OCI-LY7 (cell line): Measurements from ENCODE around the gene WDR36. TPM values are rescaled to one million over a fixed set of nuclear protein-coding genes. Genes with fewer than 3 reads are reported as not detected.

Experiments
- BruUV-seq: library from RNA; stranded (reverse); fragments of 400-500 nt; replicated peaks from 2 replicates; lab custom pipeline; 2021; lab: Mats Ljungman, UMichigan
- CTCF ChIA-PET: fragments of 300-600 bp; sonication (Branson Sonifier 250); formaldehyde crosslinking; loops from one replicate; lab custom pipeline; 2022; ENCODE audit warnings: antibody characterized with exemption; ENCODE audit not compliant: unreplicated experiment; lab: Charles Lee
- POLR2A ChIA-PET: fragments of 300-600 bp; sonication (Branson Sonifier 250); formaldehyde crosslinking; loops from one replicate; lab custom pipeline; 2022; ENCODE audit warnings: antibody characterized with exemption; lab: Charles Lee
- DNase-seq: peaks from one replicate; pipeline ENCODE4 v3.0.0-alpha.2; 2015; ENCODE audit warnings: low spot score
- H2AFZ ChIP-seq: fragments of 200-600 bp; sonication (generic), shearing (Covaris generic); 2 replicates; pipeline ENCODE4 v1.6.1; 2014; ENCODE audit warnings: mild to moderate bottlenecking, antibody characterized with exemption, low read length, moderate library complexity
- H3K27ac ChIP-seq: fragments of 200-600 bp; sonication (generic); 2 replicates; pipeline ENCODE4 v1.5.1; 2014; ENCODE audit warnings: mixed run types, low read depth, mild to moderate bottlenecking, moderate library complexity, low read length, inconsistent platforms; ENCODE audit not compliant: poor library complexity, severe bottlenecking
- H3K36me3 ChIP-seq: fragments of 200-600 bp; sonication (generic); 2 replicates; pipeline ENCODE4 v1.6.1; 2014; ENCODE audit warnings: mild to moderate bottlenecking, antibody characterized with exemption, low read length, moderate library complexity, mixed read lengths; ENCODE audit not compliant: insufficient read depth
- H3K4me1 ChIP-seq: fragments of 200-600 bp; sonication (generic); 2 replicates; pipeline ENCODE4 v1.5.1; 2014; ENCODE audit warnings: mild to moderate bottlenecking, low read length; ENCODE audit not compliant: insufficient read depth, poor library complexity, severe bottlenecking
- H3K4me2 ChIP-seq: fragments of 200-600 bp; sonication (generic); 2 replicates; pipeline ENCODE4 v1.6.1; 2014; ENCODE audit warnings: mild to moderate bottlenecking, low read length
- H3K4me3 ChIP-seq: fragments of 200-600 bp; sonication (generic); 2 replicates; pipeline ENCODE4 v1.5.1; 2014; ENCODE audit warnings: mild to moderate bottlenecking, low read depth, low read length; ENCODE audit not compliant: poor library complexity, severe bottlenecking
- H3K79me2 ChIP-seq: fragments of 200-600 bp; sonication (generic); 2 replicates; pipeline ENCODE4 v1.6.1; 2016; ENCODE audit warnings: low read depth, mild to moderate bottlenecking, low read length, moderate library complexity, mixed read lengths; ENCODE audit not compliant: insufficient read depth
- H3K9me2 ChIP-seq: fragments of 200-600 bp; sonication (generic); 2 replicates; pipeline ENCODE4 v1.6.1; 2016; ENCODE audit warnings: mild to moderate bottlenecking, low read length, mixed read lengths; ENCODE audit not compliant: insufficient read depth
- H3K9me3 ChIP-seq: fragments of 200-600 bp; sonication (generic); 2 replicates; pipeline ENCODE4 v1.6.1; 2014; ENCODE audit warnings: mild to moderate bottlenecking, mixed run types, low read length, mixed read lengths
- H4K20me1 ChIP-seq: fragments of 200-600 bp; sonication (generic); 2 replicates; pipeline ENCODE4 v1.6.1; 2014; ENCODE audit warnings: mild to moderate bottlenecking, antibody characterized with exemption, low read length, moderate library complexity, mixed read lengths; ENCODE audit not compliant: insufficient read depth
- CTCF ChIP-seq: fragments of 200-600 bp; sonication (generic); conservative IDR thresholded peaks from 2 replicates; pipeline ENCODE4 v1.5.1; 2014; ENCODE audit warnings: mild to moderate bottlenecking, antibody characterized with exemption, low read length, moderate library complexity, mixed read lengths
- EZH2phosphoT487 ChIP-seq: fragments of 200-600 bp; sonication (generic); IDR thresholded peaks from 2 replicates; pipeline ENCODE4 v1.6.1; 2018; ENCODE audit warnings: low read depth, borderline replicate concordance, mild to moderate bottlenecking, mixed run types, antibody characterized with exemption, low read length, moderate library complexity, mixed read lengths
- intact Hi-C: fragments of 100-400 bp; cut with micrococcal nuclease; formaldehyde crosslinking; loops from one replicate; pipeline ENCODE4 v1.10.0; 2022; ENCODE audit not compliant: unreplicated experiment
- total RNA-seq, 2 experiments: library from RNA; depleted of rRNA in 1 of 2; stranded (reverse); fragments of >200 nt in 1 of 2; shearing (Covaris generic) in 1 of 2; gene quantifications; 2 replicates each; pipeline ENCODE4 v1.2.3, GENCODE V29; 2014 to 2022

Gene WDR36
- total RNA-seq, 2 experiments from 2014 or later = 46.5 to 49.4 TPM

DNA sequence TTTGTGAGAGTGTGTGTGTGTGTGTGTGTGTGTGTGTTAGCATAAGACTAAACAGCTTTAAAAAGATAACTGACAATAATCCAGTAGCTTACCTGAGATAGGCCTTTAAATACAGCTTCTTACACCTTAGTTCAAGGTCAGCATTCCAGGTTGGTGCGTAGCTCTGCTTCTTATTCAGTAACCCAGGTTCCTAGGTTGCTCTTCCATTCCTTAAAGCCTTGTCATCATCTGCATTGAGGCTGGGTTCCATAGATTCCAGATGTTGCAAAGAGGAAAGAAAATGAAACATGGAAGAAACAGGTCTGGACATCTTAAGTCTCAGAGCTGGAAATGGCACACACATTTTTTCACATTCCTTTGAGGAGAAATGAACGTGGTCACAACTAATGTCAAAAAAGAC is 78.1 kb downstream of the WDR36 start:
- Histone ChIP-seq H3K27ac (no peak overlapping the region), H3K4me3 (no peak overlapping the region), H4K20me1 (no peaks in the 10 kb centered on the region), H3K4me1 (no peaks in the 10 kb centered on the region), H3K36me3 (no peaks in the 10 kb centered on the region), H3K9me3 (no peaks in the 10 kb centered on the region), H3K4me2 (no peak overlapping the region), H2AFZ (no peak overlapping the region), H3K79me2 (no peaks in the 10 kb centered on the region), H3K9me2 (no peaks in the 10 kb centered on the region)
- DNase-seq = no peak
- CTCF ChIA-PET = interaction anchor here (0.9 kb wide), 1 partner anchor 11 kb away, joined by 3 read pairs; no protein-coding TSS in a partner anchor
- BruUV-seq = no TSS peak
- intact Hi-C loops = no loop called here
- no peak for TF ChIP-seq EZH2phosphoT487
- no peak for TF ChIP-seq CTCF
- POLR2A ChIA-PET = no interaction called here

- H3K4me1 ChIP-seq = no peaks in the 10 kb centered on the region
- H3K9me3 ChIP-seq = no peaks in the 10 kb centered on the region
- H3K4me3 ChIP-seq = no peak overlapping the region
- POLR2A ChIA-PET = interaction anchor here (0.8 kb wide), 1 partner anchor 100 kb away, joined by 3 read pairs; no protein-coding TSS in a partner anchor
- no peak for DNase-seq
- no peaks in the 10 kb centered on the region for H3K79me2 ChIP-seq
- no peak overlapping the region for H3K27ac ChIP-seq
- no TSS peak for BruUV-seq
- H4K20me1 ChIP-seq = no peaks in the 10 kb centered on the region
- CTCF ChIA-PET = no interaction called here
- no peak overlapping the region for H3K4me2 ChIP-seq
- intact Hi-C loops = no loop called here
- no peaks in the 10 kb centered on the region for H3K9me2 ChIP-seq
- H3K36me3 ChIP-seq = no peaks in the 10 kb centered on the region
- no peak overlapping the region for H2AFZ ChIP-seq
- TF ChIP-seq CTCF (no peak), EZH2phosphoT487 (no peak)
Measured at GRCh38 chr5:111172504-111172903, 80.4 kb downstream of the WDR36 start.

DNA sequence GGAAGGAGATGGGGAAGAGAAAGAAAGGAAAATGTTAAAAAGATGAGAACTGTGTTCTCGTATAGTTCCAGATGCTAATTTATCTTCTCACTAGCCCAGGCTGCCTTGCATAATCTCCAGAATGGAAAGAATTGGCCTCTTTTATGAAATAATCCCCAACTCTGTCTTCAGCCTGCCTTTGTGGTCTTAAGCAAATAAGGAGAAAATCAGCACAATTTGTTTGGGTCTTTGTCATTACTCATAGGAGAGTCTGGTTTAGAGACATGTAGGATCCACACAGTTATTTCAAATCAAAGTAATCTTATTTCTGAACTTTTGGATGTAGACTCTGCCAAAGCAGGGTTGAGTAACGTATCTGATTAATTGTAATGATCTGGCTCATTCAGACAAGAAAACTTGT is 81.3 kb downstream of the WDR36 start:
- no peaks in the 10 kb centered on the region for H3K36me3 ChIP-seq
- BruUV-seq = no TSS peak
- H4K20me1 ChIP-seq = no peaks in the 10 kb centered on the region
- no peak overlapping the region for H3K4me3 ChIP-seq
- POLR2A ChIA-PET = no interaction called here
- CTCF ChIA-PET = no interaction called here
- no peak overlapping the region for H3K4me2 ChIP-seq
- no peak overlapping the region for H2AFZ ChIP-seq
- no peaks in the 10 kb centered on the region for H3K4me1 ChIP-seq
- no peaks in the 10 kb centered on the region for H3K9me2 ChIP-seq
- no peaks in the 10 kb centered on the region for H3K79me2 ChIP-seq
- DNase-seq = no peak
- TF ChIP-seq CTCF = no peak
- no peak for TF ChIP-seq EZH2phosphoT487
- no peak overlapping the region for H3K27ac ChIP-seq
- H3K9me3 ChIP-seq = no peaks in the 10 kb centered on the region
- intact Hi-C loops = no loop called here

Other genes starting within 250 kb of the WDR36 start
- gene TSLP, start 20.6 kb upstream of the WDR36 start, total RNA-seq (2014; rRNA removed; shearing (Covaris generic)) = 0.05 TPM in 1 of 2 replicates, not detected in the other
- not detected in 2 replicates for gene TSLP, start 20.6 kb upstream of the WDR36 start, total RNA-seq (2022)
- gene CAMK4, start 132.0 kb downstream of the WDR36 start, total RNA-seq (2014; rRNA removed; shearing (Covaris generic)) = 36.5 and 40.2 TPM in 2 replicates
- gene CAMK4, start 132.0 kb downstream of the WDR36 start, total RNA-seq (2022) = 25.4 and 31.2 TPM in 2 replicates